HepG2 (cell line): ENCODE results near the gene RAB3A. TPM values are rescaled to one million over a fixed set of nuclear protein-coding genes. Genes with fewer than 3 reads are reported as not detected.
A peak's percentile ranks its signal among the peaks of the same experiment; 100 is the strongest.

Source experiments
- CERS6 ChIP-seq: sonication (generic); formaldehyde crosslinking; IDR thresholded peaks from 2 replicates; pipeline ENCODE4 v1.5.0; 2020; ENCODE audit warnings: missing genetic modification reagents
- CHD2 ChIP-seq: IDR thresholded peaks from 2 replicates; pipeline ENCODE4 v1.6.1; 2011; ENCODE audit warnings: low read depth, low read length, improper control_type of control experiment
- GTF3A ChIP-seq: sonication (generic); formaldehyde crosslinking; conservative IDR thresholded peaks from 2 replicates; pipeline ENCODE4 v1.4.0; 2020; ENCODE audit warnings: mild to moderate bottlenecking, missing genetic modification reagents
- MXD4 ChIP-seq: IDR thresholded peaks from 2 replicates; pipeline ENCODE4 v1.6.1; 2016; ENCODE audit warnings: mild to moderate bottlenecking, missing biosample characterization, missing genetic modification reagents
- NBN ChIP-seq: fragments of 450-650 bp; conservative IDR thresholded peaks from 2 replicates; pipeline ENCODE4 v1.6.1; 2017
- NFKB2 ChIP-seq: sonication (generic); formaldehyde crosslinking; IDR thresholded peaks from 2 replicates; pipeline ENCODE4 v1.4.0; 2020; ENCODE audit warnings: missing genetic modification reagents, borderline replicate concordance
- ONECUT2 ChIP-seq: sonication (generic); formaldehyde crosslinking; IDR thresholded peaks from 2 replicates; pipeline ENCODE4 v1.4.0; 2020; ENCODE audit warnings: missing genetic modification reagents
- PITX1 ChIP-seq: sonication (generic); formaldehyde crosslinking; IDR thresholded peaks from 2 replicates; pipeline ENCODE4 v1.5.1; 2020; ENCODE audit warnings: mild to moderate bottlenecking, missing genetic modification reagents
- PPARG ChIP-seq: conservative IDR thresholded peaks from 2 replicates; pipeline ENCODE4 v1.6.1; 2016; ENCODE audit warnings: missing biosample characterization, missing genetic modification reagents
- RFXAP ChIP-seq: sonication (generic); formaldehyde crosslinking; IDR thresholded peaks from 2 replicates; pipeline ENCODE4 v1.4.0; 2020; ENCODE audit warnings: missing genetic modification reagents, borderline replicate concordance
- SMC3 ChIP-seq: IDR thresholded peaks from 2 replicates; pipeline ENCODE4 v1.6.1; 2011; ENCODE audit warnings: low read length, improper control_type of control experiment
- SOX13 ChIP-seq, 3 experiments: fragments of 450-650 bp in 1 of 3; sonication (generic) in 1 of 3; formaldehyde crosslinking in 1 of 3; IDR thresholded peaks in 2 of 3; conservative IDR thresholded peaks in 1 of 3; 2 replicates each; pipeline versions ENCODE4 v1.5.0 to v1.6.1; 2016 to 2020; ENCODE audit warnings: antibody characterized with exemption in 1 of 3, mild to moderate bottlenecking in 1 of 3, missing compliant biosample characterization in 1 of 3, missing genetic modification reagents in 1 of 3, moderate library complexity in 1 of 3
- TMF1 ChIP-seq: sonication (generic); formaldehyde crosslinking; IDR thresholded peaks from 2 replicates; pipeline ENCODE4 v1.8.1; 2022; ENCODE audit warnings: low read depth, missing genetic modification reagents
- ZBTB21 ChIP-seq: sonication (generic); formaldehyde crosslinking; IDR thresholded peaks from 2 replicates; pipeline ENCODE4 v1.4.0; 2020; ENCODE audit warnings: missing genetic modification reagents
- ZHX2 ChIP-seq, 2 experiments: sonication (generic) in 1 of 2; formaldehyde crosslinking in 1 of 2; IDR thresholded peaks; 2 replicates each; pipeline versions ENCODE4 v1.6.1 to v1.9.0; 2014 to 2022; ENCODE audit warnings: antibody characterized with exemption in 1 of 2, borderline replicate concordance in 1 of 2, inconsistent platforms in 1 of 2, low read depth in 1 of 2, missing genetic modification reagents in 1 of 2
- ZNF180 ChIP-seq: sonication (generic); formaldehyde crosslinking; IDR thresholded peaks from 2 replicates; pipeline ENCODE4 v1.4.0; 2020; ENCODE audit warnings: low read depth, missing genetic modification reagents, borderline replicate concordance
- ZNF451 ChIP-seq: sonication (generic); formaldehyde crosslinking; IDR thresholded peaks from 2 replicates; pipeline ENCODE4 v1.5.0; 2020; ENCODE audit warnings: mild to moderate bottlenecking, missing genetic modification reagents
- ZNF556 ChIP-seq: sonication (generic); formaldehyde crosslinking; IDR thresholded peaks from 2 replicates; pipeline ENCODE4 v1.4.0; 2020; ENCODE audit warnings: mild to moderate bottlenecking, missing genetic modification reagents, borderline replicate concordance
- ZNF782 ChIP-seq: sonication (generic); formaldehyde crosslinking; IDR thresholded peaks from 2 replicates; pipeline ENCODE4 v1.4.0; 2020; ENCODE audit warnings: missing genetic modification reagents, mild to moderate bottlenecking, borderline replicate concordance
- ZNF878 ChIP-seq: sonication (generic); formaldehyde crosslinking; IDR thresholded peaks from 2 replicates; pipeline ENCODE4 v1.8.1; 2023; ENCODE audit warnings: mild to moderate bottlenecking, missing genetic modification reagents, moderate library complexity
- polyA plus RNA-seq, 8 experiments: library from polyadenylated mRNA; depleted of rRNA in 3 of 8; stranded (reverse) in 7 of 8; unstranded in 1 of 8; fragments of >200 nt; fragmentation: Illumina TruSeq in 4 of 8; extraction: Trizol in 4 of 8; gene quantifications; 2 replicates each; pipeline versions ENCODE4 v1.2.1 to v1.2.3, GENCODE V29; 2011 to 2016; ENCODE audit warnings: low read depth in 4 of 8, missing spikeins in 1 of 8, mixed read lengths in 1 of 8; ENCODE audit not compliant: insufficient read depth in 1 of 8
- total RNA-seq, 5 experiments: library from RNA; depleted of rRNA; stranded (reverse); fragments of >200 nt; fragmentation: Illumina TruSeq; extraction: Trizol; gene quantifications; 2 replicates each; pipeline ENCODE4 v1.2.3, GENCODE V29; 2016; ENCODE audit warnings: low read depth in 1 of 5
- TF ChIP-seq, protein P1 (sequence below): sonication (generic); formaldehyde crosslinking; IDR thresholded peaks from 2 replicates; pipeline ENCODE4 v1.5.1; 2020; ENCODE audit warnings: missing genetic modification reagents, mild to moderate bottlenecking, borderline replicate concordance

The RAB3A gene
- total and polyA plus RNA-seq, 2 of the 13 experiments (the other 11 are each of a cell fraction or from before 2014, with no cell fraction given): 0.58 to 0.98 TPM

- TF ChIP-seq ZNF556 (CRISPR knock-in tag) (peak; percentile 48), CERS6 (CRISPR knock-in tag) (peak; percentile 30; the same call in 1 of the 2 replicates), TMF1 (CRISPR knock-in tag) (no peak), ZHX2 (IDR thresholded peaks at IDR 0.05; ENCODE audit: low read depth) (no peak), ZHX2 (CRISPR knock-in tag; IDR thresholded peaks at IDR 0.05; ENCODE audit: borderline replicate concordance) (peak; percentile 96), PITX1 (CRISPR knock-in tag) (peak; percentile 62), ZNF782 (CRISPR knock-in tag) (0 out of 2 replicates have a peak, but pooled peaks have one; percentile 30), ZNF451 (CRISPR knock-in tag) (peak; percentile 84; the same call in 1 of the 2 replicates), ZBTB21 (peak; percentile 63; the same call in 1 of the 2 replicates), SOX13 (IDR thresholded peaks at IDR 0.05) (no peak), SOX13 (CRISPR knock-in tag; conservative IDR thresholded peaks at IDR 0.05 in 1 of 2, IDR thresholded peaks at IDR 0.05 in 1 of 2) (peak in 1 of 2 experiments; percentile 42; a peak in 1 of 4 replicates), ZNF878 (CRISPR knock-in tag) (peak; percentile 62), SMC3 (no peak), ONECUT2 (CRISPR knock-in tag) (peak; percentile 66; the same call in 1 of the 2 replicates), RFXAP (CRISPR knock-in tag) (peak; percentile 75; the same call in 1 of the 2 replicates), NBN (no peak), PPARG (CRISPR knock-in tag) (no peak; the same call in 1 of the 2 replicates), NFKB2 (CRISPR knock-in tag) (peak; percentile 98; the same call in 1 of the 2 replicates), MXD4 (peak; percentile 92), GTF3A (no peak), CHD2 (no peak), ZNF180 (no peak)
- TF ChIP-seq, protein P1, sequence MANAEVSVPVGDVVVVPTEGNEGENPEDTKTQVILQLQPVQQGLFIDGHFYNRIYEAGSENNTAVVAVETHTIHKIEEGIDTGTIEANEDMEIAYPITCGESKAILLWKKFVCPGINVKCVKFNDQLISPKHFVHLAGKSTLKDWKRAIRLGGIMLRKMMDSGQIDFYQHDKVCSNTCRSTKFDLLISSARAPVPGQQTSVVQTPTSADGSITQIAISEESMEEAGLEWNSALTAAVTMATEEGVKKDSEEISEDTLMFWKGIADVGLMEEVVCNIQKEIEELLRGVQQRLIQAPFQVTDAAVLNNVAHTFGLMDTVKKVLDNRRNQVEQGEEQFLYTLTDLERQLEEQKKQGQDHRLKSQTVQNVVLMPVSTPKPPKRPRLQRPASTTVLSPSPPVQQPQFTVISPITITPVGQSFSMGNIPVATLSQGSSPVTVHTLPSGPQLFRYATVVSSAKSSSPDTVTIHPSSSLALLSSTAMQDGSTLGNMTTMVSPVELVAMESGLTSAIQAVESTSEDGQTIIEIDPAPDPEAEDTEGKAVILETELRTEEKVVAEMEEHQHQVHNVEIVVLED (CRISPR knock-in tag): no peak
These were observed 29.5 kb upstream of the RAB3A start (continued) for GRCh38 chr19:18233224-18233825.
